Common myeloid progenitor, CD34-positive (primary cell): ENCODE results near the gene EHBP1.

ENCODE experiments used
- CTCF ChIA-PET: fragments of 350-600 bp; sonication (Branson Sonifier 250); formaldehyde crosslinking; loops from one replicate; lab custom pipeline; 2021; ENCODE audit warnings: antibody characterized with exemption; lab: Charles Lee
- POLR2A ChIA-PET: fragments of 350-600 bp; sonication (Branson Sonifier 250); formaldehyde crosslinking; loops from one replicate; lab custom pipeline; 2021; ENCODE audit warnings: antibody characterized with exemption; lab: Charles Lee
- DNase-seq, 3 donors: peaks; one replicate each; pipeline versions ENCODE4 v3.0.0 to v3.0.0-alpha.2; 2013
- H3K27ac ChIP-seq, 2 experiments: 1 replicate in 1 of 2; 2 replicates in 1 of 2; pipeline ENCODE4 v1.7.0; 2013; ENCODE audit warnings: inconsistent platforms in 2 of 2, low read length in 2 of 2, mild to moderate bottlenecking in 2 of 2, low read depth in 1 of 2, moderate library complexity in 1 of 2; ENCODE audit not compliant: severe bottlenecking in 2 of 2, insufficient read depth in 1 of 2, poor library complexity in 1 of 2
- H3K27me3 ChIP-seq, 5 experiments: replicated peaks in 2 of 5; 1 replicate in 3 of 5; 2 replicates in 2 of 5; pipeline versions ENCODE4 v1.6.1 to v1.7.0; 2013; ENCODE audit warnings: low read length in 4 of 5, mild to moderate bottlenecking in 2 of 5, moderate library complexity in 2 of 5, inconsistent platforms in 1 of 5; ENCODE audit not compliant: insufficient read depth in 5 of 5, control insufficient read depth in 4 of 5
- H3K36me3 ChIP-seq, 4 experiments: 1 replicate in 2 of 4; 2 replicates in 2 of 4; pipeline versions ENCODE4 v1.6.1 to v1.7.0; 2013; ENCODE audit warnings: low read length in 3 of 4, control low read depth in 1 of 4, mild to moderate bottlenecking in 1 of 4; ENCODE audit not compliant: control insufficient read depth in 4 of 4, insufficient read depth in 4 of 4
- H3K4me1 ChIP-seq, 4 experiments: 1 replicate in 3 of 4; 2 replicates in 1 of 4; pipeline versions ENCODE4 v1.6.1 to v1.7.1; 2013; ENCODE audit warnings: low read length in 3 of 4, mild to moderate bottlenecking in 3 of 4, control low read depth in 1 of 4, inconsistent platforms in 1 of 4, moderate library complexity in 1 of 4; ENCODE audit not compliant: control insufficient read depth in 4 of 4, insufficient read depth in 4 of 4; ENCODE audit errors: control extremely low read depth in 1 of 4
- H3K4me3 ChIP-seq, 7 experiments: 1 replicate in 4 of 7; 2 replicates in 3 of 7; pipeline versions ENCODE4 v1.5.1 to v1.7.0; 2013; ENCODE audit warnings: mild to moderate bottlenecking in 7 of 7, low read length in 6 of 7, moderate library complexity in 6 of 7, inconsistent platforms in 2 of 7, low read depth in 2 of 7, control low read depth in 1 of 7; ENCODE audit not compliant: insufficient read depth in 4 of 7, control insufficient read depth in 1 of 7; ENCODE audit errors: extremely low read depth in 1 of 7
- H3K9me3 ChIP-seq, 5 experiments: 1 replicate in 4 of 5; 2 replicates in 1 of 5; pipeline versions ENCODE4 v1.6.1 to v1.7.1; 2013; ENCODE audit warnings: low read length in 4 of 5, mild to moderate bottlenecking in 2 of 5, inconsistent platforms in 1 of 5, low read depth in 1 of 5, moderate library complexity in 1 of 5; ENCODE audit not compliant: control insufficient read depth in 4 of 5, insufficient read depth in 2 of 5; ENCODE audit errors: control extremely low read depth in 1 of 5
- WGBS: methylation state at CpG from one replicate; pipeline ENCODE4 v1.1.5; 2013; ENCODE audit not compliant: insufficient coverage; 5-methylcytosine and 5-hydroxymethylcytosine counted together

The EHBP1 gene

GRCh38 chr2:62919041-62919440, 213.5 kb downstream of the EHBP1 start:
- Histone ChIP-seq H3K4me3 (no peak overlapping the region), H3K9me3 (peaks cover 0 to 49% (median 23%) of the 10 kb centered on the region in 5 experiments), H3K27ac (no peak overlapping the region), H3K27me3 (no peaks in the 10 kb centered on the region), H3K4me1 (no peaks in the 10 kb centered on the region), H3K36me3 (peaks cover 2 to 36% (median 10%) of the 10 kb centered on the region in 4 experiments)
- WGBS: 100% methylated on average over 2 of the region's 2 CpGs
- ChIA-PET CTCF (no interaction called here), POLR2A (no interaction called here)
- no peak for DNase-seq

GRCh38 chr2:62920070-62920469, 214.6 kb downstream of the EHBP1 start:
- ChIA-PET POLR2A (no interaction called here), CTCF (no interaction called here)
- peaks cover 0 to 58% (median 23%) of the 10 kb centered on the region in 5 experiments for H3K9me3 ChIP-seq
- H3K27me3 ChIP-seq: no peaks in the 10 kb centered on the region
- DNase-seq: peak in 1 of 3 donors; percentile 2
- H3K4me3 ChIP-seq: no peak overlapping the region
- H3K4me1 ChIP-seq: no peaks in the 10 kb centered on the region
- no peak overlapping the region for H3K27ac ChIP-seq
- H3K36me3 ChIP-seq: peaks cover 2 to 36% (median 10%) of the 10 kb centered on the region in 4 experiments

- Histone ChIP-seq H3K27ac (no peak overlapping the region), H3K27me3 (no peaks in the 10 kb centered on the region), H3K36me3 (peaks cover 2 to 34% (median 10%) of the 10 kb centered on the region in 4 experiments), H3K9me3 (peaks cover 6 to 63% (median 21%) of the 10 kb centered on the region in 5 experiments), H3K4me3 (no peak overlapping the region), H3K4me1 (peaks cover 0 to 3% (median 0%) of the 10 kb centered on the region in 4 experiments)
- CTCF ChIA-PET: no interaction called here
- no peak for DNase-seq
- POLR2A ChIA-PET: no interaction called here
These were observed 217.7 kb downstream of the EHBP1 start for GRCh38 chr2:62923242-62923641.

GRCh38 chr2:62923881-62924280, 218.4 kb downstream of the EHBP1 start:
- ChIA-PET CTCF (interaction anchor here (2.1 kb wide), 1 partner anchor 11 kb away, joined by 4 read pairs; no protein-coding TSS in a partner anchor), POLR2A (no interaction called here)
- DNase-seq: no peak
- Histone ChIP-seq H3K4me3 (peak overlapping the region in 1 of 7 experiments; percentile 5), H3K36me3 (peaks cover 2 to 30% (median 10%) of the 10 kb centered on the region in 4 experiments), H3K9me3 (peaks cover 6 to 60% (median 18%) of the 10 kb centered on the region in 5 experiments), H3K4me1 (peaks cover 0 to 4% (median 0%) of the 10 kb centered on the region in 4 experiments), H3K27ac (no peak overlapping the region), H3K27me3 (no peaks in the 10 kb centered on the region)
- 100% methylated on average over 2 of the region's 2 CpGs for WGBS

- H3K4me1 ChIP-seq: peaks cover 0 to 4% (median 0%) of the 10 kb centered on the region in 4 experiments
- DNase-seq: no peak
- ChIA-PET CTCF (no interaction called here), POLR2A (no interaction called here)
- WGBS: 90% methylated on average over 2 of the region's 2 CpGs
- peaks cover 0 to 10% (median under 1%) of the 10 kb centered on the region in 4 experiments for H3K36me3 ChIP-seq
- H3K4me3 ChIP-seq: no peak overlapping the region
- peaks cover 6 to 24% (median 10%) of the 10 kb centered on the region in 5 experiments for H3K9me3 ChIP-seq
- no peak overlapping the region for H3K27ac ChIP-seq
- no peaks in the 10 kb centered on the region for H3K27me3 ChIP-seq
These were observed 222.5 kb downstream of the EHBP1 start for GRCh38 chr2:62928015-62928414.

- ChIA-PET CTCF (no interaction called here), POLR2A (no interaction called here)
- Histone ChIP-seq H3K4me1 (peaks cover 0 to 4% (median 0%) of the 10 kb centered on the region in 4 experiments), H3K4me3 (no peak overlapping the region), H3K27ac (no peak overlapping the region), H3K9me3 (no peaks in the 10 kb centered on the region), H3K36me3 (no peaks in the 10 kb centered on the region), H3K27me3 (no peaks in the 10 kb centered on the region)
- WGBS: no CpG with 5 or more reads among the region's 3 CpGs
- DNase-seq: no peak
These were observed 226.0 kb downstream of the EHBP1 start for GRCh38 chr2:62931536-62931935.

GRCh38 chr2:62933398-62933917, 227.9 kb downstream of the EHBP1 start:
- POLR2A ChIA-PET: no interaction called here
- Histone ChIP-seq H3K36me3 (no peaks in the 10 kb centered on the region), H3K9me3 (no peaks in the 10 kb centered on the region), H3K27me3 (no peaks in the 10 kb centered on the region), H3K4me1 (no peaks in the 10 kb centered on the region), H3K27ac (no peak overlapping the region), H3K4me3 (no peak overlapping the region)
- WGBS: no CpG with 5 or more reads among the region's 2 CpGs
- DNase-seq: no peak
- CTCF ChIA-PET: no interaction called here
